GM18502 (cell line): ENCODE measurements around the gene MEX3D.

ENCODE experiments used
- ATAC-seq: cut with Tn5 transposase; IDR thresholded peaks from one replicate; pipeline ENCODE4 v1.9.1; 2021; ENCODE audit warnings: mild to moderate bottlenecking; ENCODE audit not compliant: unreplicated experiment, poor library complexity

The MEX3D gene

DNA sequence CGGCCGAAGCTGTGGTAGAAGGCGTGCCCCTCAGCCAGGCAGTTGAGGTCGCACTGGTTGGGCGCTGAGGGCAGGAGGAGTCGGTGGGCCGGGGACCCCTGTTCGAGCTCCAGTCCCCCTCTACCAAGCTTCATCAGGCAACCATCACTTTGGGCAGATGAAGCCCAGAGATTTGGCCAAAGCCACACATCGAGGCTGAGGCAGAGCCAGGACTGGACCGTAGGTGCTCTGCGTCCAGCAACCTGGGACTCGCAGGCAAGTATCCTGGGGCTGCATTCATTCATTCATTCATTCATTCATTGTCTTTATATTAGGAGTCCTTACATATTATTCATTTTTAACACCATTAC, 59.6 kb downstream of the MEX3D start:
- ATAC-seq: no peak

GRCh38 chr19:1507763-1508506, 60.2 kb downstream of the MEX3D start:
- ATAC-seq: no peak

GRCh38 chr19:1507192-1507660, 60.9 kb downstream of the MEX3D start:
- ATAC-seq: no peak

DNA sequence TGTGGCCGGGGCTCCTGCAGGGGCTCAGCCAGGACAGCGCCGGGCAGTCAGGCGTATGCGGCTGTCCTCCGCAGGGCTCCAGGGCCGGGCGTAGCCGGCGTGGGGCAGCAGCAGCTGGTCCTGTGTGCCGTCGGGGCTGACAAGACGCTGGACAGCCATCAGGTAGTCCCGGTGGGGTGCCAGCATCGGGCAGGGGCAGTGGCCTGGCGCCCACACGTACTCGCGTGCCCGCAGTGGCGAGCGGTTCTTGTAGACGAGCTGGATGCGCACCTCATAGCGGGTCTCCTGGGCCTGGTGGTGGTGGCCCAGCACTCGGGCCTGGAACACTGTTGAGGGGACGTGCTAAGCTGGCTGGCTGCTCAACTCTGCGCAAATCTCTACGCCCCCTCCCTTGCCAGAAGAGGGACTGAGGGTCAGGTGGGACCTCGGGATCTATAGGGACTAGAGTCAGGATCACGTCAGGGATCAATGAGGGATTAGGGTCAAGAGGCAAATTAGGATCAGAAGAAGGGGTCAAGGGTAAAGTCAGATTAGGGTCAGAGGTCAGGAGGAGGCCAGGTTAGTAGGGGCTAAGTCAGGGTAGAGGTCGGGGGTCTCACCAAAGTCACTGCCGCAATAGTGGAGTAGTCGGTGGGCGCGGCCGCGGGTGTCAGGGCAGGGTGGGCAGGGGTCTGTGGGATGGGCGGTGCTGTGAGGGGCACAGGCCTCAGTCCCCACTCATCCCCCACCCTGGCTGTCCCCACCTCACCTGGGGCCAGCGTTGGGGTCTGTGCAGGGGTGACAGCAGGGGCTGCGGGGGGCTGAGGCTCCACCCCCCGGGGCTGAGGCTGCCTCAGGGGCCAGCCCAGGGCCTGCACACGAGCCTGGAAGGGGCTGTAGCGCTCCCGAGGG, 61.9 kb downstream of the MEX3D start:
- ATAC-seq: no peak

DNA sequence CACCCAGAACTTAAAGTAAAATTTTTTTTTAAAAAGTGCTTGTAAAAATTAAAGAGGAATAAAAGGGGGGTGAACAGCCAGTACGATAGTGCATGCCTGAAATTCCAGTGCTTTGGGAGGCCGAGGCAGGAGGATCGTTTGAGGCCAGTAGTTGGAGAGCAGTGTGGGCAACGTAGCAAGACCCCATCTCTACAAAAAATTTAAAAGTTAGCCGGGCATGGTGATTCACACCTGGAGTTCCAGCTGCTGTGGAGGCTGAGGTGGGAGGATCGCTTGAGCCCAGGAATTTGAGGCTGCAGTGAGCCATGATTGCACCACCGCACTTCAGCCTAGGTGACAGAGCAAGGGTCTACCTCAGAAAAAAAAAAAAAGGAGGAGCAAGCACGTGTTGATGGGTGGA, 63.1 kb downstream of the MEX3D start:
- ATAC-seq: no peak
